B cell (primary cell): Measurements from ENCODE around the gene GPN1. TPM values are rescaled to one million over a fixed set of nuclear protein-coding genes. Genes with fewer than 3 reads are reported as not detected.
"Not testable (repeated sequence)": the region's sequence is repeated elsewhere in the genome, so short reads cannot be mapped to it uniquely, and the experiment has no call there.

Experiments
- ATAC-seq: fragments of 200-7000 bp; cut with Tn5 transposase; one replicate; pipeline ENCODE4 v1.10.0; 2021; ENCODE audit warnings: low read depth, mild to moderate bottlenecking, moderate number of reproducible peaks, moderate library complexity
- CTCF ChIA-PET: fragments of 350-600 bp; sonication (Branson Sonifier 250); formaldehyde crosslinking; loops from one replicate; lab custom pipeline; 2021; ENCODE audit warnings: antibody characterized with exemption, inconsistent platforms; lab: Charles Lee
- POLR2A ChIA-PET: fragments of 350-600 bp; sonication (Branson Sonifier 250); formaldehyde crosslinking; loops from one replicate; lab custom pipeline; 2021; ENCODE audit warnings: antibody characterized with exemption; lab: Charles Lee
- DNase-seq: peaks from one replicate; pipeline ENCODE4 v3.0.0; 2013
- H2AFZ ChIP-seq: 2 replicates; pipeline ENCODE4 v1.6.1; 2012; ENCODE audit warnings: mild to moderate bottlenecking, low read depth, low read length; ENCODE audit not compliant: insufficient read depth, poor library complexity, severe bottlenecking
- H3K27ac ChIP-seq, 2 donors: 1 replicate in 1 of 2; 2 replicates in 1 of 2; pipeline ENCODE4 v1.5.1; 2012 to 2013; ENCODE audit warnings: low read length in 2 of 2, mild to moderate bottlenecking in 2 of 2, moderate library complexity in 1 of 2
- H3K27me3 ChIP-seq, 4 experiments: fragments of 200-600 bp in 1 of 4; sonication (generic) in 1 of 4; replicated peaks in 1 of 4; 1 replicate in 2 of 4; 2 replicates in 2 of 4; pipeline versions ENCODE4 v1.6.1 to v1.7.0; 2013 to 2016; ENCODE audit warnings: low read length in 3 of 4, mild to moderate bottlenecking in 2 of 4, mixed read lengths in 1 of 4, moderate library complexity in 1 of 4; ENCODE audit not compliant: insufficient read depth in 4 of 4, control insufficient read depth in 3 of 4; ENCODE audit errors: control extremely low read depth in 1 of 4
- H3K36me3 ChIP-seq, 2 experiments: replicated peaks in 1 of 2; 1 replicate in 1 of 2; 2 replicates in 1 of 2; pipeline versions ENCODE4 v1.6.1 to v1.7.1; 2013; ENCODE audit warnings: low read length in 1 of 2; ENCODE audit not compliant: insufficient read depth in 2 of 2, control insufficient read depth in 1 of 2; ENCODE audit errors: control extremely low read depth in 1 of 2, extremely low read depth in 1 of 2
- H3K4me1 ChIP-seq, 2 donors: fragments of 200-600 bp in 1 of 2; sonication (generic) in 1 of 2; 1 replicate in 1 of 2; 2 replicates in 1 of 2; pipeline versions ENCODE4 v1.5.1 to v1.6.1; 2013 to 2017; ENCODE audit warnings: low read length in 2 of 2; ENCODE audit not compliant: control insufficient read depth in 2 of 2, insufficient read depth in 2 of 2
- H3K4me2 ChIP-seq: replicated peaks from 2 replicates; pipeline ENCODE3; 2012; ENCODE audit warnings: mild to moderate bottlenecking, low read depth, low read length; ENCODE audit not compliant: poor library complexity, severe bottlenecking
- H3K4me3 ChIP-seq, 5 experiments: fragments of 200-600 bp in 1 of 5; sonication (generic) in 1 of 5; 1 replicate in 3 of 5; 2 replicates in 2 of 5; pipeline versions ENCODE4 v1.5.1 to v1.7.0; 2011 to 2016; ENCODE audit warnings: low read length in 4 of 5, mild to moderate bottlenecking in 4 of 5, low read depth in 2 of 5, control low read depth in 1 of 5, moderate library complexity in 1 of 5; ENCODE audit not compliant: insufficient read depth in 1 of 5; ENCODE audit errors: control extremely low read depth in 1 of 5, extremely low read depth in 1 of 5
- H3K79me2 ChIP-seq: fragments of 200-600 bp; sonication (generic); one replicate; pipeline ENCODE4 v1.6.0; 2016; ENCODE audit warnings: low read length; ENCODE audit not compliant: control insufficient read depth, insufficient read depth
- H3K9ac ChIP-seq: fragments of 200-600 bp; sonication (generic); 2 replicates; pipeline ENCODE4 v1.6.1; 2017; ENCODE audit warnings: mild to moderate bottlenecking, low read length, moderate library complexity
- H3K9me3 ChIP-seq, 3 donors: one replicate each; pipeline versions ENCODE4 v1.6.1 to v1.7.1; 2013; ENCODE audit warnings: low read length in 2 of 3; ENCODE audit not compliant: control insufficient read depth in 2 of 3, insufficient read depth in 1 of 3; ENCODE audit errors: control extremely low read depth in 1 of 3
- H4K20me1 ChIP-seq: 2 replicates; pipeline ENCODE4 v1.6.0; 2012; ENCODE audit warnings: mild to moderate bottlenecking, low read length; ENCODE audit not compliant: insufficient read depth, control insufficient read depth, poor library complexity, severe bottlenecking
- H3K27ac Mint-ChIP-seq: one replicate; pipeline ENCODE4 v1.8.0; 2021; ENCODE audit warnings: mixed read lengths
- H3K27me3 Mint-ChIP-seq: one replicate; pipeline ENCODE4 v1.8.0; 2021; ENCODE audit warnings: mixed read lengths
- H3K4me1 Mint-ChIP-seq: one replicate; pipeline ENCODE4 v1.8.0; 2021; ENCODE audit warnings: mixed read lengths
- H3K4me3 Mint-ChIP-seq: one replicate; pipeline ENCODE4 v1.8.0; 2021; ENCODE audit warnings: mixed read lengths
- H3K9me3 Mint-ChIP-seq: one replicate; pipeline ENCODE4 v1.8.0; 2022; ENCODE audit warnings: mixed read lengths; ENCODE audit not compliant: insufficient read depth
- CTCF ChIP-seq: fragments of 200-600 bp; IDR thresholded peaks from one replicate; pipeline ENCODE4 v1.8.0; 2022; ENCODE audit warnings: antibody characterized with exemption, mild to moderate bottlenecking
- EZH2 ChIP-seq: IDR thresholded peaks from 2 replicates; pipeline ENCODE4 v1.6.1; 2012; ENCODE audit warnings: borderline replicate concordance, low read depth, mild to moderate bottlenecking, moderate library complexity, low read length; ENCODE audit not compliant: insufficient read depth, poor library complexity, severe bottlenecking
- WGBS: methylation state at CpG from one replicate; pipeline ENCODE4 v1.1.5; 2013; ENCODE audit warnings: missing lambda C conversion rate; ENCODE audit not compliant: insufficient coverage; 5-methylcytosine and 5-hydroxymethylcytosine counted together
- intact Hi-C: fragments of 100-400 bp; cut with micrococcal nuclease; formaldehyde crosslinking; loops from one replicate; pipeline ENCODE4 v1.10.0; 2022
- polyA plus RNA-seq: library from polyadenylated mRNA; depleted of rRNA; stranded (reverse); fragments of >200 nt; gene quantifications from 2 replicates; pipeline ENCODE4 v1.2.3, GENCODE V29; 2012
- total RNA-seq, 2 donors: library from RNA; stranded (reverse); fragments of 120-200 nt in 1 of 2; gene quantifications; 1 replicate in 1 of 2; 2 replicates in 1 of 2; pipeline versions ENCODE4 v1.2.3 to v1.2.4, GENCODE V29; 2013 to 2022

The GPN1 gene
- total and polyA plus RNA-seq, 2 donors (not counting 1 experiment from before 2014, with no cell fraction given) = 17.5 to 26.0 TPM

GRCh38 chr2:27683390-27684071, 54.7 kb downstream of the GPN1 start:
- no peak overlapping the region for H3K4me2 ChIP-seq
- Mint-ChIP-seq H3K27me3 (no peaks in the 10 kb centered on the region), H3K9me3 (no peaks in the 10 kb centered on the region), H3K4me1 (peaks cover 5% of the 10 kb centered on the region), H3K4me3 (no peak overlapping the region), H3K27ac (peak overlapping the region; percentile 59)
- H3K79me2 ChIP-seq = no peaks in the 10 kb centered on the region
- ATAC-seq (peak; percentile 90), DNase-seq (peak; percentile 91)
- H3K9me3 ChIP-seq = no peaks in the 10 kb centered on the region
- ChIA-PET POLR2A (no interaction called here), CTCF (interaction anchor here (0.5 to 4.8 kb wide), 27 partner anchors 9 to 1101 kb away, joined by 3 to 52 read pairs (median 4); partner anchors contain the start of genes SLC4A1AP, SNX17 and SUPT7L)
- H3K9ac ChIP-seq = no peak overlapping the region
- H3K36me3 ChIP-seq = peaks cover 2 to 61% of the 10 kb centered on the region in 2 experiments
- intact Hi-C loops = loop anchor here (2.0 to 10.0 kb wide), 4 partner anchors 21 to 586 kb away; partner anchors contain the start of genes CCDC121, GPN1, KRTCAP3 and SLC4A1AP
- 0% methylated on average over 1 of the region's 9 CpGs for WGBS
- no peak for TF ChIP-seq EZH2
- peak; percentile 100 for TF ChIP-seq CTCF
- H4K20me1 ChIP-seq = no peaks in the 10 kb centered on the region
- H3K27ac ChIP-seq = no peak overlapping the region
- no peaks in the 10 kb centered on the region for H3K27me3 ChIP-seq
- no peak overlapping the region for H2AFZ ChIP-seq
- no peak overlapping the region for H3K4me3 ChIP-seq
- H3K4me1 ChIP-seq = no peaks in the 10 kb centered on the region

GRCh38 chr2:27685006-27685405, 56.2 kb downstream of the GPN1 start:
- ATAC-seq, H3K9me3 Mint-ChIP-seq, H3K27ac Mint-ChIP-seq, H3K4me3 ChIP-seq, H3K9me3 ChIP-seq, H2AFZ ChIP-seq, DNase-seq, H3K4me1 Mint-ChIP-seq, H3K4me2 ChIP-seq, H3K27ac ChIP-seq, H3K4me3 Mint-ChIP-seq, H3K27me3 Mint-ChIP-seq, H3K9ac ChIP-seq, POLR2A ChIA-PET, H3K4me1 ChIP-seq, H3K79me2 ChIP-seq, H3K27me3 ChIP-seq, H4K20me1 ChIP-seq: not testable (repeated sequence)
- intact Hi-C loops = loop anchor here (10.0 kb wide), 1 partner anchor 240 kb away; the partner anchor contains the start of gene KRTCAP3
- no CpG with 5 or more reads among the region's 1 CpG for WGBS
- CTCF ChIA-PET = interaction anchor here (2.9 to 3.8 kb wide), 2 partner anchors 19 to 21 kb away, joined by 22 to 34 read pairs; partner anchors contain the start of genes SLC4A1AP and SUPT7L
- H3K36me3 ChIP-seq = peaks cover 2 to 61% of the 10 kb centered on the region in 2 experiments
